ENCODE results near the gene ELP1.

The ELP1 gene

GRCh38 chr9:108934323-108934893 is 484 bp upstream of the ELP1 start, which contains the start of gene ABITRAM:
TSS of gene ABITRAM (plus strand) at chr9:108934400. CDS start at chr9:108934487, 87 bp downstream.
- peak; percentile 57 to 66 for DNase-seq (ENCODE audit: low read depth in 1 of 2, low spot score in 1 of 2)
- Histone ChIP-seq H3K4me3 (replicated peaks; ENCODE audit: insufficient read depth, low read length) (peak within 1 kb of the TSS; percentile 100), H3K27ac (replicated peaks) (peak within 1 kb of the TSS; percentile 71), H3K27me3 (ENCODE audit: insufficient read depth, poor library complexity, severe bottlenecking) (no peaks in the 10 kb centered on the region)
- TF ChIP-seq GABPA (IDR thresholded peaks at IDR 0.05; ENCODE audit: low read depth) (peak; percentile 58; the same call in 1 of the 2 replicates), REST (IDR thresholded peaks at IDR 0.05; ENCODE audit: insufficient replicate concordance, low read depth) (no peak)

GRCh38 chr9:108933231-108933717 is 650 bp downstream of the ELP1 start:
- DNase-seq (ENCODE audit: low read depth in 1 of 2, low spot score in 1 of 2) = peak in 1 of 2 experiments; percentile 7
- H3K27me3 ChIP-seq (ENCODE audit: insufficient read depth, poor library complexity, severe bottlenecking) = no peaks in the 10 kb centered on the region
- peak overlapping the region; percentile 100 for H3K4me3 ChIP-seq (replicated peaks; ENCODE audit: insufficient read depth, low read length)
- H3K27ac ChIP-seq (replicated peaks) = peak overlapping the region; percentile 71
- TF ChIP-seq CTCF (IDR thresholded peaks at IDR 0.05; ENCODE audit: insufficient read depth, low read length) (no peak), GABPA (IDR thresholded peaks at IDR 0.05; ENCODE audit: low read depth) (no peak), SPI1 (IDR thresholded peaks at IDR 0.05; ENCODE audit: borderline replicate concordance, low read depth) (no peak), POLR2AphosphoS5 (IDR thresholded peaks at IDR 0.05; ENCODE audit: low read depth) (no peak), REST (IDR thresholded peaks at IDR 0.05; ENCODE audit: insufficient replicate concordance, low read depth) (no peak)

- no peak for DNase-seq (ENCODE audit: low read depth in 1 of 2, low spot score in 1 of 2)
- H3K27ac ChIP-seq (replicated peaks) = no peak overlapping the region
- H3K4me3 ChIP-seq (replicated peaks; ENCODE audit: insufficient read depth, low read length) = no peak overlapping the region
- TF ChIP-seq CTCF (IDR thresholded peaks at IDR 0.05; ENCODE audit: insufficient read depth, low read length) = no peak
- no peak for TF ChIP-seq SPI1 (IDR thresholded peaks at IDR 0.05; ENCODE audit: borderline replicate concordance, low read depth)
- no peak for TF ChIP-seq GABPA (IDR thresholded peaks at IDR 0.05; ENCODE audit: low read depth)
- TF ChIP-seq POLR2AphosphoS5 (IDR thresholded peaks at IDR 0.05; ENCODE audit: low read depth) = no peak
- TF ChIP-seq REST (IDR thresholded peaks at IDR 0.05; ENCODE audit: insufficient replicate concordance, low read depth) = no peak
- H3K27me3 ChIP-seq (ENCODE audit: insufficient read depth, poor library complexity, severe bottlenecking) = no peaks in the 10 kb centered on the region
Observed at GRCh38 chr9:108928386-108928785, 5.5 kb downstream of the ELP1 start.

Data from HL-60 (cell line).